NCI-H748 treated with DMSO at 0.1 percent for 48 hours (cell line): ENCODE measurements around the gene ULK4.
"Not testable (repeated sequence)": the region's sequence is repeated elsewhere in the genome, so short reads cannot be mapped to it uniquely, and the experiment has no call there.

ENCODE experiments used
- DNase-seq: peaks from one replicate; lab custom pipeline; 2025; lab: John Stamatoyannopoulos, UW

ULK4 gene

DNA sequence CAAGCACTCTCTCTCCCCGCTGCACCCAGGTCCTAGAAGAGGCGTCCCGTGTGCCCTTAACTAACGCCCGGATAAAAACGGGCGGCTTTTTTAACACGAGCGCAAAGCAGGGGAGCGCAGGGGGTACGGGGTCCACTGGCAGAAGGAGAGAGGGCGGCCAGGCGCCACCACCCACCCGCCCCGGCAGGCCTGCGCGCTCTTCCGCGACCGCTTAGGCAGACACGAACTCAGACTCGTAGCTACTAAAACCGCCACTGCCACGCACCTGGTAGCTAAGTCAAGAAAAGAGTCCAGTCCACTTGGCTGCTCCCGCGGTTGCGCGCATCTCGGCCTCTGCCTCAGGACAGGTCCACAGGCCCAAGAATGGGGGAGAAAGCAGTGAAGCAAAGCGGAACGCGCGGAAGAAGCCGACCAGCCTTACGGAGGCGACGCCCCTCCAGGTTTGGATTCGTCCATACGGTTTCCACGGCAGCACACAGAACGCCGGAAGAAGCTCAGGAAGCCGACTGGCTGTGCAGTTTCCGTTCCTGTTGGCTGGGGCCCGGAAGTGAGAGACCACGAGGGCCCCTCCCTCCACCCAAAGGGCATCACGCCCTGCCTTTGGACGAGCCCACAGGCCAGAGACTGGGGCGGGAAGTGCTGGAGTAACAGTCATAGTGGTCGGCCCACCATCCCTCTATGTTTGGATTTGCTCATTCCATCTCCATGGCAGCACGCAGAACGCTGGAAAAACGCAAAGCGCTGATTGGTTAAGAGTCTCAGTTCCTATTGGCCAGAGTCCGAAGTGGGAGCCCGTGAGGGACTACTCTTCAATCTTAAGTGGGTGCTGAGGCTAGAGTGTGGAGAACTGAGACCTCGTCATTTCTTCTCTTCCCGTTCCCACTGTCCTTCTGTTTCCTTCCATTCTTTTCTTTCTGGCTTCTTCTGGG is at the start of gene ULK4:
TSS of gene ULK4 (minus strand) at position 353 of the 929 bp plus-strand sequence. CDS start 7,344 bp downstream, outside the sequence.
- peak; percentile 98 for DNase-seq

DNA sequence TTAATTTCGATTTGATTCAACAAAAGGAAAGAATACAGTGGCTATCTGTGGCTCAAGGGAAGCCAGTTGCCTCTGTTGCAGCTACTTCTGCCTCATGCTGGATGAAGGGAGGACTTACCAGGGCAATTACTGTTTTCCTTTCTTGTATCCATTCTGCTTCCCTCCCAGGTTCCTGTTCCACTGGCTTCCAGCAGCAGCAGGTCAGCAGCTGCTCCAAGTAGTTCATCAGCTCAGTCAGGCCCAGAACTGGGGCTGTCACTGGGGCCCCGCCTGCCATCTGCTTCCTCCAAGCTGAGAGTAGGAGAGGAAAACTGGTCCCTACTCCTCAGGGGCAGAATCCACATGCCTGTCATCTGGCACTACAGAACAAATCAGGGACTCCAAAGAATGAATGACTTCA is 48.6 kb upstream of the ULK4 start:
- no peak for DNase-seq

DNA sequence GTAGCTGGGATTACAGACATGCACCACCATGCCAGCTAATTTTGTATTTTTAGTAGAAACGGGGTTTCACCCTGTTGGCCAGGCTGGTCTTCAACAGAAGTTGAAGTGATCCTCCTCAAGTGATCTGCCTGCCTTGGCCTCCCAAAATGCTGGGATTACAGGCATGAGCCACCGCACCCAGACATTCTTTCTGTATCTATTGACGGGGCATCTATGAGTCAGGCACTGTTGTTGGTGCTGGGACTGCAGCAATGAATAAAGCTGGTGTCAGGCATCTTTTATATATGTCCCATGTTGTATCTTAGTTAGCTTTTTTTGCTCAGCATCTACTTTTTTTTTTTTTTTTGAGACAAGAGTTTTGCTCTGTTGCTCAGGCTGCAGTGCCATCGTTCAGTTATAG is 47.6 kb upstream of the ULK4 start:
- DNase-seq: no peak

DNA sequence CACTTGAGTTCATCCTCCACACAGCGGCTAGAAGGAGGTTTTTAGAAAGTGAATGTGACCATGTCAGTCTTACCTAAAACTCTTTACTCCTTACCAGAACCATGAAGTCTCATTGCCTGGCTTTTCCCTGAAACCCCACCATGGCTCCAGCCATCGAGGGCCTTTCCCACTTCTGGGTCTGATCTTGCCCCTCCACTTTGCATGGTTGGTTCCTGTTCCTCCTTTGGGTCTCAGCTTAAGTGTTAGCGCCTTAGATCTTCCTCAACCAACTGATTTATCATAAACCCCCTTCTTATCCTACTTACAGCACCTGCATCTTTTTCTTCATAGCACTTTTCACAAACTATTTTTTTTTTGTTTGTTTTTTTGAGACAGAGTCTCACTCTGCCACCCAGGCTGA is 45.9 kb upstream of the ULK4 start:
- no peak for DNase-seq

DNA sequence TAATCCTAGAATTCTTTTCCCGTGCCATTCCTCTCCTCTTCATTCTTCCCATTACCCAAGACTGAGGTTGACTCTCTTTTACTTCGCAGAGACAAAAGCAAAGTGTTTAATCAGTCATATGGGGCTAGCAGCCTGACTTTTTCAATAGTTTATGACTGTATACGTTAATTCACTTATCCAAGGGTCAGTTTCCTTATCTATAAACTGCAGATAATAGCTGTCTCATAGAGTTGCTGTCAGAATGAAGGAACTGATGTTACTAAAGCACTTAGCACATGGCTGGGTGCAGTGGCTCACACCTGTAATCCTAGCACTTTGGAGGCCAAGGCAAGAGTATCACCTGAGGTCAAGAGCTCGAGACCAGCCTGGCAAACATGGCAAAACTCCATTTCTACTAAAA is 43.5 kb upstream of the ULK4 start:
- DNase-seq: no peak

DNA sequence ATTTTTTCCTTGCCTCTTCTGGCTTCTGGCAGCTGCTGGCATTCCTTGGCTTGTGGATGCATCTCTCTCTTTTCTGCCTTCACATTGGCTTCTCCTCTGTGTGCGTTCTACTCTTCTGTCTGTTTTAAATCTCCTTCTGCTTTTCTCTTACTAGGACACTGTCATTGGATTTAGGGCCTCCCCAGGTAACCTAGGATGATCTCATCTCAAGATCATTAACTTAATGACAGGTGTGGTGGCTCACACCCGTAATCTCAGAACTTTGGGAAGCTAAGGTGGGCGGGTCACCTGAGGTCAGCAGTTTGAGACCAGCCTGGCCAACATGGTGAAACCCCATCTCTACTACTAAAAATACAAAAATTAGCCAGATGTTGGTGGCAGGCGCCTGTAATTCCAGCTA is 40.9 kb upstream of the ULK4 start:
- no peak for DNase-seq

DNA sequence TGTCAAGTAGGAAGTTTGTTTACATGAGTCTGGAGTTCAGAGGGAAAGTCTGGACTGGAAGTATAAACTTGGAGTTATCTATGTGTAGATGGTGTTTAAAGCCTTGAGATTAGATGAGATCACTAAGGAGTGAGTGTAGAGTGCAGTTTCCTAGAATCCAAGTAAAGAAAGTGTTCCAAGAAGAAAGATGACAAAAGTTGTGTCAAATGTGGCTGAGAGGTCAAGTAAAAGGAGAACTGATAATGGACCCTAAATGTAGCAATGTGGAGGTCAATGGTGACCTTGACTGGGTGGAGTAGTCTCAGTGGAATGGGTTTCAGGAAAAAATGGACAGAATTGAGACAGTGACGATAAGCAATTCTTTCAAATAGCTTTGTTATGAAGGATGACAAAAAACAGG is 39.9 kb upstream of the ULK4 start:
- DNase-seq: no peak

DNA sequence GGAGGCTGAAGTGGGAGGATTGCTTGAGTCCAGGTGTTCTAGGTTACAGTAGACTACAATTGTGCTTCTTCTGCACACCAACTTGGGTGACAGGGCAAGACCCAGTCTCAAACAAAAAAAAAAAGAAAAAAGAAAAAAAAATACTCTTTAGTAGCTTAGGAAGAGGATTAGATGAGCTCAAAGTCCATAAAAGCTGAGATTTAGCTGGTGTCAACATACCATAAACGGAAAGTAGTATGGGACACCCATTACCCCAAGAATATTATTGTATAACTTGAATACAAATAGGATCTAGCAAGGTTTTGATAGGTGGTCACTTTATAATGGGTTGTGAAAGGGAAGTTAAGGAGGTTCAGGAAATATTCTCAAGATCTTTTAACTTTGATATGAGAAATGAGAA is 38.0 kb upstream of the ULK4 start:
- no peak for DNase-seq

DNA sequence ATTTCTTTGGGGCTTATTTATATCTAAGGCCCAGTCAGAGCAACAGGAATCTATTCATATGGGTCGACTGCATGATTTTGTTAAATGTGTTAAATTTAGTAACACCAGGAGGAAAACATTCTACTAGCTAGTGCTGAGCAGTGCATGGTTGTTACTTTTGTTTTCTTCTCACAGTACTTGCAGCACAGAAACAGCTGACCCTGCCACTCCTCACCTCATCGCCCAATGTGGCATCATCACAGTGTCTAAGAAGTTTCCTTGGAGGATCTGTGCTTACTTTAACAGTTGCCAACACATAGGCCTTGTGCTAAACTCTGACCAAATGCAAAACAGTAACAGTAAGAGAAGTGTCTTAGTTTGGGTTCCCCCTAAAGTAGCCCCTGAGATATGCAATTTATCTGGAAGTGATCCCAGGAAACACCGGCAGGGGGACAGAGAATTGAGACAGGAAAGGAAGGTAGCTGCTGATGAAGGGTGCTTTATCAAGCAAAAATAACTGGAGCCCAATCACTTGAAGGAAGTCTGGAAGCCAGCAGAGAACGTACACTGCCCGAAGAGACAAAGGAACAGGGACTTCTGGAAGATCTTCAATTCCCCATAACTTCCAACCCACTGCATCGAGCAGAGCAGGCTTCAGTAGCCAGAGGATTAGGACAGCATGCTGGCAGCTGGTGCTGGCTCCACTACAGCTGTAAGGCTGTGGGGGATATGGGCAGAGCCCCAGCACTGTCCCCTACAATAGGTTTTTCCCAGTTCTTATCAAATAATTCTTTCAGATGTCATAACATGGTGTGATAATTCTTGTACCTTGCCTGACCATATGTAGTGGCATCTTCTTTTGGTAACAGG is 36.0 kb upstream of the ULK4 start:
- no peak for DNase-seq

DNA sequence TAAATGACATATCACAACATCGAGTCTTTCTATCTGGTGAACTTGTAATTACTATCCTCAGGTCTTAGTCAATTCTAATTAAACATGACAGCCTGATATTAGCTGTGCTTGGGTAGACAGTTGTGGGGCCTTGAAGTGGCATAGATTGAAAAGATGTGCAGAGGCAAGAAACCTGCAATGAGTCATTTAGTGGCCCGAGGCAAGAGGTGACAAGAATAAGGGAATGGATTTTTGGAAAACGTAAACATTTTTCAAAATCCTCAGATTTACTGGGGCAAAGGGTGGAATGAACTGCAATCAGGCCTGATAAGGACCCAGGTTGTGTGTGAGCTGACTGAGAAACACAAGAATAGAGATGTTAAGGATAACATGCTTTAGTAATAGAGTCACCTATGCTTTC is 29.5 kb upstream of the ULK4 start:
- DNase-seq: no peak

DNA sequence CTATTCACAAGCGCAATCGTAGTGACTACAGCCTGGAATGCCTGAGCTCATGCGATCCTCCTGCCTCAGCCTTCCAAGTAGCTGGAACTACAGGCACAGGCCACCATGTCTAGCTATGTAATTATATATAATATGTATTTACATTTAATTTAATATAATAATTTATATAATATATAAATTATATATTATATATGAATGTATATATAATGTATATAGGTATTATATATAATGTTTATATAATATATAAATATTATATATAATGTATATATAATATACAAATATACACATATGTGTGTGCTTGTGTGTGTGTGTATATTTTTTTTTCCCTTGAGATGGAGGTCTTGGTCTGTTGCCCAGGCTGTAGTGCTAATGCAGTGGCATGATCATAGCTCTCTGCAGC is 27.6 kb upstream of the ULK4 start:
- no peak for DNase-seq

DNA sequence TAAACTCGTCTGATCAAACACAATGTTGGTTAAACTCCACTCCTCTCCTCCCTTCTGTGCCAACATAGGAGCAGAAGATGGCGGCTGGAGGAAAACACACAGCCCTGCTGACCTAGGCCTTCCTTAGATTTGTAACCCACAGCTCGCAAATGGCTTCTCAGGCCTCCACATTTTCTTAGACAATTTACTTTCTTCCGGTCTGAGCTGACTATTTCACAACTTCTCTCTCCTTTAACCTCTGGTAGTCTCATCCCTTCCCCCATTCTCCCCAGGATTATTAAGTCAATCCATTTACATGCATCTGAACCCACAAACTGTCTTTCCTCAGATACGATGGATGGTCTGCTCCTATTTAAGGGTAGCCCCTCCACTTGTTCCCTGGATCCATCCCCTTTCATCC is 25.7 kb upstream of the ULK4 start:
- DNase-seq: no peak

DNA sequence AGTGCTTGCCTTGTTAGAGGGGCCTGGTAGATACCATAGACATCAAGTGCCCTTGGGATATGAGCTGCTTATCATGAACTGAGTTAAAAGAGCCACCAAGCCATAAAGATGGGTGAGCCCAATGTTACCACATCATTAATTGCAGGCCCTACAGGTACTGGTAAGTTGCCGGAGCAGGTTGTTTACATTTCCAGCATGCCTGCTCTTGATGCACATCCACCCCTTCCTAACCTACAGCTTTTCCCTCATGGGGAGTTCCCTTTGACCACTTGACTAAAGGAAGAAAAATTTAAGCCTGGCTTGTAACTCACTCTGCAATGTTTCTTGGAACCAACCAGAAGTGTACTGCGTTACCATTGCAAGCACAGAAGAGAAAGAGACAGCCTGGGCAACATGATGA is 24.7 kb upstream of the ULK4 start:
- no peak for DNase-seq

DNA sequence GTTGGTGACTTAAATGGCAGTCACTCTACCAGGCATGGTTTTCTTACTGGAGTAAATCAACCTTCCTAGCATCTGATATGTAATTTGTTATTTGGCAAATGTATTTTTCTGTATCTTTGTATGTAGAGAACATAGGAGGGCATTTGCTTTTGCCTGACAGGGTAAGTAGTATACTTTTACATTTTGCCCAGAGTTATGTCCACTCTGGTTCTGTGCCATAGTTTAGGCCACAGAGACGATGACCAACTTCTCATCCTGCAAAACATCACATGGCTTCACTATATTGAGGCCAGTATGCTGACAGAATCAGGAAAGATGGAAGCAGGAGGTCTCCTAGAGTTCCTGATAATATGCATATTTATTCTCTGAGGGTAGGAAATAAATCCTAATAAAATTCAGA is 23.1 kb upstream of the ULK4 start:
- DNase-seq: no peak

DNA sequence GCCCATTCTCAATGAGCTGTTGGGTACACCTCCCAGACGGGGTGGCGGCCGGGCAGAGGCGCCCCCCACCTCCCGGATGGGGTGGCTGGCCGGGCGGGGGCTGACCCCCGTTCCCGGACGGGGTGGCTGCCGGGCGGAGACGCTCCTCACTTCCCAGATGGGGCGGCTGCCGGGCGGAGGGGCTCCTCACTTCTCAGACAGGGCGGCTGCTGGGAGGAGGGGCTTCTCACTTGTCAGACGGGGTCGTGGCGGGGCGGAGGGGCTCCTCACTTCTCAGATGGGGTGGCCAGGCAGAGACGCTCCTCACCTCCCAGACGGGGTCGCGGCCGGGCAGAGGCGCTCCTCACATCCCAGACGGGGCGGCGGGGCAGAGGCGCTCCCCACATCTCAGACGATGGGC is 21.2 kb upstream of the ULK4 start:
- not testable (repeated sequence) for DNase-seq

DNA sequence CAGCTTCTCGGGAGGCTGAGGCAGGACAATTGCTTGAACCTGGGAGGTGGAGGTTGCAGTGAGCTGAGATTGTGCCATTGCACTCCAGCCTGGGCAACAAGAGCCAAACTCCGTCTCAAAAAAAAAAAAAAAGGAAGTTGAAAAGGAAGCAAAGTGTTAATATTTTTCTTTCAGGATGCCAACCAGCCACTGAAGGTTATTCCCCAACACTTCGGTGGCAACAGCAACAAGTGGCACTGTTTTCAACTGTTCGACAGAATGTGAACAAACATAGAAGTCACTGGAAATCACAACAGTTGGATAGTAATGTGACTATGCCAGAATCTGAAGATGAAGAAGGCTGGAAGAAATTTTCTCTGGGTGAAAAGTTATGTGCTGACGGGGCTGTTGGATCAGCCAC is 15.5 kb upstream of the ULK4 start:
- not testable (repeated sequence) for DNase-seq

DNA sequence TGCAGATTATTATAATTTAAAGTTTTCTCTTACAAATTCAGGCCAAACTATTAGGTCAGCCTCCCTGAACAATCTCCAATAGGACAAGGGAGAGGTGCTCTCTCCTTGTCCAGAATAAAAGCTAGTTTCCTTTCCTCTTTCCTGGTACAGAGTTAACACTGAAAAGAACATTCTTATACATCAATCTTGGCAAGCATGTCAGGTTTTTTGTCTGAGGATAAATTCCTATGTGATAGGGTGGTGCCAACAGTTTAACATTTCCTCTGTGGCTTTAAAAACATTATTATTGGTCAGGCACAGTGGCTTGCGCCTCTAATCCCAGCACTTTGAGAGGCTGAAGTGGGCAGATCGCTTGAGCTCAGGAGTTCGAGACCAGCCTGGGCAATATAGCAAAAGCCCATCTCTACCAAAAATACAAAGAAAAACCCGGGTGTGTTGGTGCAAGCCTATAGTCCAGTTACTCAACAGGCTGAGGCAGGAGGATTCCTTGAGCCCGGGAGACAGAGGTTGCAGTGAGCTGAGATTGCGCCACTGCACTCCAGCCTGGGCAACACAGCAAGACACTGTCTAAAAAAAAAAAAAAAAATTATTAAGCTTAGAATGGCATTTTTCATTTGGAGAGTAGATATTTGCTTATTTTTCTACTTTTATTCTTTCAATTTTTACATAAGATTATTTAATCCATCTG is 13.7 kb upstream of the ULK4 start:
- no peak for DNase-seq

DNA sequence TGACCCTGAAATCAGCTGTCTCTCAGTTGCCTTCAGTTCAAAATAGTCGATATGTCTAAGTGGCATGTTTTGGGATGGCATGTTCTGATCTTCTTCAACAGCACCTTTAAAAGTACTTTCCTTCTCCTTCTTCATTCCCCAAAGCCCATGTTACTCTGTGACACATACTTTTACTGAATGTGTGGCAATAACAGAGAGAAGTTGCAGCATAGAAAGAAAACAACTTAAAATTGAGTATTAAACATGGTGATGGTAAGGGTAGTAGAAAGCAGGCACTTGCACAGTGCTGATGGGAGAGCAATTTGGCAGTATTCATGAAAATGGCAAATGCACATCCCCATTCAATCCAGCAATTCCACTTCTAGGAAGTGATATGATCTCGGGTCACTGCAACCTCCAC is 12.3 kb upstream of the ULK4 start:
- no peak for DNase-seq

DNA sequence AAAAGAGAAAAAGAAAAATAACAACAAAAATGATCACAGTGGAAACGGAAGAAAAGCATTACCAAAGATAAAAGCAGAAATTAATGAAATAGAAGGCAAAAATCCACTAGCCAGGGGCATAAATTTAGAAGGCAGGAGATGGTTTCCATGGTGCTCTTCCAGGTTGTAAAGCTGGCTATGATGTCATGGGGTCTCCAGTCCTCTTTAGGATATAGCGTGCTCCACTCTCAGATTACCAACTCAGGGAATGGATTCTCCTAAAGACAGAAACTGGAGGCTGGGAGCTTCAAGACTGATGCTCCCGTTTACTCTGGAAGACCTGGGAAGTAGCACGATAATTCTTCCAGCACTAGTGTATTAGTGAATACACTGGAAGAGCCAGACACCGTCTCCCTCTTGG is 10.9 kb upstream of the ULK4 start:
- no peak for DNase-seq

DNA sequence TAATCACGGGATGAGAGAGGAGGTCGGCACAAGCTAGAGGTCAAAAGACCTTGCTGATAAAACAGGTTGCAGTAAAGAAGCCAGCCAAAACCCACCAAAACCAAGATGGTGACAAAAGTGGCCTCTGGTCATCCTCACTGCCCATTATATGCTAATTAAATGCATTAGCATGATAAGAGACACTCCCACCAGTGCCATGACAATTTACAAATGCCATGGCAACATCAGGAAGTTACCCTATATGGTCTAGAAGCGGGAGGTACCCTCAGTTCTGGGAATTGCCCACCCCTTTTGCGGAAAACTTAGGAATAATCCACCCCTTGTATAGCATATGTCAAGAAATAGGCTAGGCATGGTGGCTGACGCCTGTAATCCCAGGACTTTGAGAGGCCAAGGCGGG is 4.3 kb upstream of the ULK4 start:
- no peak for DNase-seq

DNA sequence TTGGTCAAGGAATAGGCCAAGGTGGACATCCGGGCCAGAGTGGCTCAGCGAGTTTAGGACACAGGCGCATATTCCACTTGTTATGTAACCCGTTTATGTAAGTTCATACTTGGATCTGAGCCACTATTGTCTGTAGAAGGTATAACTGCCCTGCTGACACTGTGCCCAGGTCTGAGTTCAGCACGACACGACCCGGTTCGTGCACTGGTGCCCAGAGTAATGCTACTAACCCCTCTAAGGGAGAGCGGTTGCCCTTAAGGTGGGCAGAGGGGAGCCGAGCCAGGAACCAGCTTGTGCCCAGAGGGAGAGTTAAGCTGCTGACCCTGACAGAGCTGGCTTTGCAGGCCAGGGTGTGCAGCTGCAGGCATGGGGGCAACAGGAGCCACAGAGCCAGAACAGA is 1.9 kb upstream of the ULK4 start:
- DNase-seq: no peak
